K562 (cell line): ENCODE measurements around the gene CCDC174. TPM values are rescaled to one million over a fixed set of nuclear protein-coding genes. Genes with fewer than 3 reads are reported as not detected.

Experiments used
- BACH1 ChIP-seq: fragments of 200-800 bp; sonication (Bioruptor generic); IDR thresholded peaks from 2 replicates; pipeline ENCODE4 v1.6.1; 2016; ENCODE audit warnings: missing genetic modification characterization, missing compliant biosample characterization
- ESRRB ChIP-seq: fragments of 250-450 bp; sonication (Bioruptor Pico); IDR thresholded peaks from 2 replicates; pipeline ENCODE4 v1.5.0; 2020; ENCODE audit warnings: mild to moderate bottlenecking, moderate library complexity, borderline replicate concordance
- HIVEP1 ChIP-seq: fragments of 250-450 bp; sonication (Bioruptor Pico); IDR thresholded peaks from 2 replicates; pipeline ENCODE4 v1.4.0; 2020; ENCODE audit warnings: mild to moderate bottlenecking
- KAT7 ChIP-seq: sonication (generic); formaldehyde crosslinking; IDR thresholded peaks from 2 replicates; pipeline ENCODE4 v1.8.0; 2022; ENCODE audit warnings: missing genetic modification reagents, mild to moderate bottlenecking, borderline replicate concordance
- MCM5 ChIP-seq: fragments of 450-650 bp; IDR thresholded peaks from 2 replicates; pipeline ENCODE4 v1.6.1; 2016; ENCODE audit warnings: low read depth
- MYNN ChIP-seq, 2 experiments: sonication (generic); formaldehyde crosslinking in 1 of 2; IDR thresholded peaks; 2 replicates each; pipeline versions ENCODE4 v1.5.0 to v1.6.1; 2016 to 2020; ENCODE audit warnings: antibody characterized with exemption in 1 of 2, missing genetic modification reagents in 1 of 2
- ZNF707 ChIP-seq: fragments of 250-450 bp; sonication (Bioruptor Pico); conservative IDR thresholded peaks from 2 replicates; pipeline ENCODE4 v1.8.0; 2022; ENCODE audit warnings: inconsistent platforms, mild to moderate bottlenecking, moderate library complexity
- polyA plus RNA-seq, 8 experiments: library from polyadenylated mRNA; depleted of rRNA in 4 of 8; stranded (reverse) in 5 of 8; unstranded in 3 of 8; fragments of >200 nt; fragmentation: Nextera tagmentation in 2 of 8; fragmentation: Illumina TruSeq in 1 of 8; extraction: Ambion mirVana in 2 of 8; extraction: Trizol in 1 of 8; gene quantifications; 2 replicates each; pipeline versions ENCODE4 v1.2.1 to v1.2.3, GENCODE V29; 2011 to 2014; ENCODE audit warnings: inconsistent platforms in 1 of 8, missing spikeins in 1 of 8
- total RNA-seq, 7 experiments: library from RNA; depleted of rRNA in 6 of 7; stranded (reverse); fragments of >200 nt in 6 of 7; fragmentation: Illumina TruSeq in 2 of 7; extraction: Trizol in 2 of 7; gene quantifications; 2 replicates each; pipeline versions ENCODE4 v1.2.1 to v1.2.3, GENCODE V29; 2011 to 2021; ENCODE audit warnings: low replicate concordance in 1 of 7
- TF ChIP-seq, protein P1 (sequence below): sonication (generic); formaldehyde crosslinking; IDR thresholded peaks from 2 replicates; pipeline ENCODE4 v1.8.1; 2023; ENCODE audit warnings: missing genetic modification reagents, mild to moderate bottlenecking, borderline replicate concordance
- TF ChIP-seq, protein P2 (sequence below): fragments of 450-650 bp; formaldehyde crosslinking; IDR thresholded peaks from 2 replicates; pipeline ENCODE4 v1.4.0; 2020; ENCODE audit warnings: mild to moderate bottlenecking, moderate library complexity
- TF ChIP-seq, protein P3 (sequence below): fragments of 450-650 bp; IDR thresholded peaks from 2 replicates; pipeline ENCODE4 v1.7.0; 2016; ENCODE audit warnings: borderline replicate concordance
- TF ChIP-seq, protein P4 (sequence below): fragments of 200-800 bp; sonication (Bioruptor generic); IDR thresholded peaks from 2 replicates; pipeline ENCODE4 v1.6.1; 2017; ENCODE audit warnings: missing genetic modification characterization, missing compliant biosample characterization
- TF ChIP-seq, protein P5 (sequence below): sonication (generic); formaldehyde crosslinking; IDR thresholded peaks from 2 replicates; pipeline ENCODE4 v1.5.0; 2020; ENCODE audit warnings: missing genetic modification reagents
- TF ChIP-seq, protein P6 (sequence below): fragments of 250-450 bp; sonication (Bioruptor Pico); IDR thresholded peaks from 2 replicates; pipeline ENCODE4 v1.5.0; 2020; ENCODE audit warnings: mild to moderate bottlenecking, borderline replicate concordance

The CCDC174 gene
- total and polyA plus RNA-seq, 9 of the 15 experiments (the other 6 are each of a cell fraction or from before 2014, with no cell fraction given), result 7.4 to 41.0 (median 28.5) TPM

DNA sequence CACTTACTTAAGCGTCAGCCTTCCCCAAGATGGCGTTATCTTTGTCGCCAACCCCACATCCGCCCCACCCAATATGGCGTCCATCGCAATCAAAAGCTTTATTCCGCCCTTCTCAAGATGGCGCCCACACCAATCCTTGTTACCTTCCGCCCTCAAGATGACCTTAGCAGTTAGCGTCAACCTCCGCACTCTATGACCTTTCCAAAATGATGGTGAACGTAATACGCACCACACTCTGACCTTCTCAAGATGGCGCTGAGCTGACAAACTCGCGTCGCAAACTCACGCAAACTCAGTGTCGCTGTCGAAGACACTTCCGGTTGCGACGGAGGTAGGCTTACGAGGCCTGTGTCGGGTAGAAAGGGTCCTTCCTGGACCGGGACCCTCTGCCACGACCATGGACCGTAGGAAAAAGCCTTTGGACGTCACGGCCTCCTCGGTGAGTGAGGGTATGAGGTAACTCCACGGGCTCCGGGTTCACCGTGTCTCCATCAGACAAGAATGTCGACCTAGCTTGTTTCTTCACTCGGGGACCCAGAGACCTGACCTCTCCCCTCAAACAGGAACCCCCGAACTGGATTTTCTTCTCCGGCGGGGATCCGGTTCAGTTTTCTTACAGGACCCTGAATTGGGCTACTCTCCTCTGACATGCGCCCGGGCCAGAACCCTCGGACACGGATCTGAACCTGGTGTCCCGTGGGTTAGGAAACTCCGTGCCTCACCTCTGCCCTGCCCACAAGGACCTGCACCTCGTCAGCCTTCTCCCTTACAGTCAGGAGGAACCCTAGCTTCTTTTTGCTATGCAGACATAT, at the start of gene CCDC174 (continued):
- TF ChIP-seq, protein P1, sequence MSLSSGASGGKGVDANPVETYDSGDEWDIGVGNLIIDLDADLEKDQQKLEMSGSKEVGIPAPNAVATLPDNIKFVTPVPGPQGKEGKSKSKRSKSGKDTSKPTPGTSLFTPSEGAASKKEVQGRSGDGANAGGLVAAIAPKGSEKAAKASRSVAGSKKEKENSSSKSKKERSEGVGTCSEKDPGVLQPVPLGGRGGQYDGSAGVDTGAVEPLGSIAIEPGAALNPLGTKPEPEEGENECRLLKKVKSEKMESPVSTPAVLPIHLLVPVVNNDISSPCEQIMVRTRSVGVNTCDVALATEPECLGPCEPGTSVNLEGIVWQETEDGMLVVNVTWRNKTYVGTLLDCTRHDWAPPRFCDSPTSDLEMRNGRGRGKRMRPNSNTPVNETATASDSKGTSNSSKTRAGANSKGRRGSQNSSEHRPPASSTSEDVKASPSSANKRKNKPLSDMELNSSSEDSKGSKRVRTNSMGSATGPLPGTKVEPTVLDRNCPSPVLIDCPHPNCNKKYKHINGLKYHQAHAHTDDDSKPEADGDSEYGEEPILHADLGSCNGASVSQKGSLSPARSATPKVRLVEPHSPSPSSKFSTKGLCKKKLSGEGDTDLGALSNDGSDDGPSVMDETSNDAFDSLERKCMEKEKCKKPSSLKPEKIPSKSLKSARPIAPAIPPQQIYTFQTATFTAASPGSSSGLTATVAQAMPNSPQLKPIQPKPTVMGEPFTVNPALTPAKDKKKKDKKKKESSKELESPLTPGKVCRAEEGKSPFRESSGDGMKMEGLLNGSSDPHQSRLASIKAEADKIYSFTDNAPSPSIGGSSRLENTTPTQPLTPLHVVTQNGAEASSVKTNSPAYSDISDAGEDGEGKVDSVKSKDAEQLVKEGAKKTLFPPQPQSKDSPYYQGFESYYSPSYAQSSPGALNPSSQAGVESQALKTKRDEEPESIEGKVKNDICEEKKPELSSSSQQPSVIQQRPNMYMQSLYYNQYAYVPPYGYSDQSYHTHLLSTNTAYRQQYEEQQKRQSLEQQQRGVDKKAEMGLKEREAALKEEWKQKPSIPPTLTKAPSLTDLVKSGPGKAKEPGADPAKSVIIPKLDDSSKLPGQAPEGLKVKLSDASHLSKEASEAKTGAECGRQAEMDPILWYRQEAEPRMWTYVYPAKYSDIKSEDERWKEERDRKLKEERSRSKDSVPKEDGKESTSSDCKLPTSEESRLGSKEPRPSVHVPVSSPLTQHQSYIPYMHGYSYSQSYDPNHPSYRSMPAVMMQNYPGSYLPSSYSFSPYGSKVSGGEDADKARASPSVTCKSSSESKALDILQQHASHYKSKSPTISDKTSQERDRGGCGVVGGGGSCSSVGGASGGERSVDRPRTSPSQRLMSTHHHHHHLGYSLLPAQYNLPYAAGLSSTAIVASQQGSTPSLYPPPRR (CRISPR knock-in tag), result no peak
- TF ChIP-seq, protein P2, sequence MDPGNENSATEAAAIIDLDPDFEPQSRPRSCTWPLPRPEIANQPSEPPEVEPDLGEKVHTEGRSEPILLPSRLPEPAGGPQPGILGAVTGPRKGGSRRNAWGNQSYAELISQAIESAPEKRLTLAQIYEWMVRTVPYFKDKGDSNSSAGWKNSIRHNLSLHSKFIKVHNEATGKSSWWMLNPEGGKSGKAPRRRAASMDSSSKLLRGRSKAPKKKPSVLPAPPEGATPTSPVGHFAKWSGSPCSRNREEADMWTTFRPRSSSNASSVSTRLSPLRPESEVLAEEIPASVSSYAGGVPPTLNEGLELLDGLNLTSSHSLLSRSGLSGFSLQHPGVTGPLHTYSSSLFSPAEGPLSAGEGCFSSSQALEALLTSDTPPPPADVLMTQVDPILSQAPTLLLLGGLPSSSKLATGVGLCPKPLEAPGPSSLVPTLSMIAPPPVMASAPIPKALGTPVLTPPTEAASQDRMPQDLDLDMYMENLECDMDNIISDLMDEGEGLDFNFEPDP (CRISPR knock-in tag), result no peak
- TF ChIP-seq, protein P3, sequence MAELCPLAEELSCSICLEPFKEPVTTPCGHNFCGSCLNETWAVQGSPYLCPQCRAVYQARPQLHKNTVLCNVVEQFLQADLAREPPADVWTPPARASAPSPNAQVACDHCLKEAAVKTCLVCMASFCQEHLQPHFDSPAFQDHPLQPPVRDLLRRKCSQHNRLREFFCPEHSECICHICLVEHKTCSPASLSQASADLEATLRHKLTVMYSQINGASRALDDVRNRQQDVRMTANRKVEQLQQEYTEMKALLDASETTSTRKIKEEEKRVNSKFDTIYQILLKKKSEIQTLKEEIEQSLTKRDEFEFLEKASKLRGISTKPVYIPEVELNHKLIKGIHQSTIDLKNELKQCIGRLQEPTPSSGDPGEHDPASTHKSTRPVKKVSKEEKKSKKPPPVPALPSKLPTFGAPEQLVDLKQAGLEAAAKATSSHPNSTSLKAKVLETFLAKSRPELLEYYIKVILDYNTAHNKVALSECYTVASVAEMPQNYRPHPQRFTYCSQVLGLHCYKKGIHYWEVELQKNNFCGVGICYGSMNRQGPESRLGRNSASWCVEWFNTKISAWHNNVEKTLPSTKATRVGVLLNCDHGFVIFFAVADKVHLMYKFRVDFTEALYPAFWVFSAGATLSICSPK, result no peak; the same call in 1 of the 2 replicates
- TF ChIP-seq MCM5 (no peak), KAT7 (CRISPR knock-in tag) (peak; percentile 80; the same call in 1 of the 2 replicates), HIVEP1 (no peak), MYNN (IDR thresholded peaks at IDR 0.05) (no peak), MYNN (CRISPR knock-in tag; IDR thresholded peaks at IDR 0.05) (no peak), ESRRB (no peak), BACH1 (peak; percentile 90; the same call in 1 of the 2 replicates), ZNF707 (no peak)
- TF ChIP-seq, protein P4, sequence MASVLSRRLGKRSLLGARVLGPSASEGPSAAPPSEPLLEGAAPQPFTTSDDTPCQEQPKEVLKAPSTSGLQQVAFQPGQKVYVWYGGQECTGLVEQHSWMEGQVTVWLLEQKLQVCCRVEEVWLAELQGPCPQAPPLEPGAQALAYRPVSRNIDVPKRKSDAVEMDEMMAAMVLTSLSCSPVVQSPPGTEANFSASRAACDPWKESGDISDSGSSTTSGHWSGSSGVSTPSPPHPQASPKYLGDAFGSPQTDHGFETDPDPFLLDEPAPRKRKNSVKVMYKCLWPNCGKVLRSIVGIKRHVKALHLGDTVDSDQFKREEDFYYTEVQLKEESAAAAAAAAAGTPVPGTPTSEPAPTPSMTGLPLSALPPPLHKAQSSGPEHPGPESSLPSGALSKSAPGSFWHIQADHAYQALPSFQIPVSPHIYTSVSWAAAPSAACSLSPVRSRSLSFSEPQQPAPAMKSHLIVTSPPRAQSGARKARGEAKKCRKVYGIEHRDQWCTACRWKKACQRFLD (CRISPR knock-in tag), result peak; percentile 98
- TF ChIP-seq, protein P5, sequence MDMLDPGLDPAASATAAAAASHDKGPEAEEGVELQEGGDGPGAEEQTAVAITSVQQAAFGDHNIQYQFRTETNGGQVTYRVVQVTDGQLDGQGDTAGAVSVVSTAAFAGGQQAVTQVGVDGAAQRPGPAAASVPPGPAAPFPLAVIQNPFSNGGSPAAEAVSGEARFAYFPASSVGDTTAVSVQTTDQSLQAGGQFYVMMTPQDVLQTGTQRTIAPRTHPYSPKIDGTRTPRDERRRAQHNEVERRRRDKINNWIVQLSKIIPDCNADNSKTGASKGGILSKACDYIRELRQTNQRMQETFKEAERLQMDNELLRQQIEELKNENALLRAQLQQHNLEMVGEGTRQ, result no peak
- TF ChIP-seq, protein P6, sequence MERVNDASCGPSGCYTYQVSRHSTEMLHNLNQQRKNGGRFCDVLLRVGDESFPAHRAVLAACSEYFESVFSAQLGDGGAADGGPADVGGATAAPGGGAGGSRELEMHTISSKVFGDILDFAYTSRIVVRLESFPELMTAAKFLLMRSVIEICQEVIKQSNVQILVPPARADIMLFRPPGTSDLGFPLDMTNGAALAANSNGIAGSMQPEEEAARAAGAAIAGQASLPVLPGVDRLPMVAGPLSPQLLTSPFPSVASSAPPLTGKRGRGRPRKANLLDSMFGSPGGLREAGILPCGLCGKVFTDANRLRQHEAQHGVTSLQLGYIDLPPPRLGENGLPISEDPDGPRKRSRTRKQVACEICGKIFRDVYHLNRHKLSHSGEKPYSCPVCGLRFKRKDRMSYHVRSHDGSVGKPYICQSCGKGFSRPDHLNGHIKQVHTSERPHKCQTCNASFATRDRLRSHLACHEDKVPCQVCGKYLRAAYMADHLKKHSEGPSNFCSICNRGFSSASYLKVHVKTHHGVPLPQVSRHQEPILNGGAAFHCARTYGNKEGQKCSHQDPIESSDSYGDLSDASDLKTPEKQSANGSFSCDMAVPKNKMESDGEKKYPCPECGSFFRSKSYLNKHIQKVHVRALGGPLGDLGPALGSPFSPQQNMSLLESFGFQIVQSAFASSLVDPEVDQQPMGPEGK (CRISPR knock-in tag), result no peak; the same call in 1 of the 2 replicates
